ENCODE data around the gene AMN. TPM values are rescaled to one million over a fixed set of nuclear protein-coding genes. Genes with fewer than 3 reads are reported as not detected.
"Not testable (repeated sequence)": the region's sequence is repeated elsewhere in the genome, so short reads cannot be mapped to it uniquely, and the experiment has no call there.

AMN gene
- total RNA-seq, 1 experiment from 2014 or later: not detected

DNA sequence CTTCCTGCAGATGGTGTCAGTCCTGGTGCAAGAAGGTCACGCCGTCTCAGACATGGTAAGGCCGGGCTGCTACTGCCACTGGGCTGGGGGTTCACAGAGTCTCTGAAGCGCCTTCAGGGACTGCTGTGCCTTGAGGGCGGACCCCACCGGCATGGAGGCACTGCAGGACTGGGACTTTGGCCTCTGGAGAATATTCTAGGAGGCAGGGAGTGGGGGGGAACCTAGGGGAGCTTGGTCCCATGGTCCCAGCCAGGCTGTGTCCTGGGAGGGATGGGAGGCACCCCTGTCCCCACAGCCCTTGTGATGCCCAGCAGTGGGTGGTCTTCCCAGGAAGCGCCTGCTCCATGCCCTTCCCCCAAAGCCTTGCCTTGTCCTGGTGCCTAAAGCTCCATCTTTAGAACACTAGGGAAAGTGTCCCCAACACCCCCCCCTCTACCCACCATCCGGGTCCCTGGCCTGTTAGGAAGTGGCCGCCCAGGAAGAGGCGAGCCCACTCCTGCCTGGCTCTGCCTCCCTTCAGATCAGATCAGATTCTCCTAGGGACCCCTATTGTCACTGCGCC is 1.5 kb downstream of the AMN start:
- Mint-ChIP-seq H3K27me3 (ENCODE audit: insufficient read depth, unreplicated experiment) (no peaks in the 10 kb centered on the region), H3K27ac (ENCODE audit: low read depth, unreplicated experiment) (no peak overlapping the region), H3K4me3 (ENCODE audit: unreplicated experiment) (no peak overlapping the region), H3K4me1 (ENCODE audit: insufficient read depth, unreplicated experiment) (peaks cover 6% of the 10 kb centered on the region), H3K36me3 (ENCODE audit: insufficient read depth, unreplicated experiment) (no peaks in the 10 kb centered on the region), H3K9me3 (ENCODE audit: unreplicated experiment) (no peaks in the 10 kb centered on the region)
- DNase-seq (ENCODE audit: unreplicated experiment): no peak
- ChIA-PET POLR2A (no interaction called here), CTCF (no interaction called here)
- intact Hi-C loops (cut with micrococcal nuclease): no loop called here
- BruUV-seq (replicated peaks): no TSS peak
- TF ChIP-seq, protein P1, sequence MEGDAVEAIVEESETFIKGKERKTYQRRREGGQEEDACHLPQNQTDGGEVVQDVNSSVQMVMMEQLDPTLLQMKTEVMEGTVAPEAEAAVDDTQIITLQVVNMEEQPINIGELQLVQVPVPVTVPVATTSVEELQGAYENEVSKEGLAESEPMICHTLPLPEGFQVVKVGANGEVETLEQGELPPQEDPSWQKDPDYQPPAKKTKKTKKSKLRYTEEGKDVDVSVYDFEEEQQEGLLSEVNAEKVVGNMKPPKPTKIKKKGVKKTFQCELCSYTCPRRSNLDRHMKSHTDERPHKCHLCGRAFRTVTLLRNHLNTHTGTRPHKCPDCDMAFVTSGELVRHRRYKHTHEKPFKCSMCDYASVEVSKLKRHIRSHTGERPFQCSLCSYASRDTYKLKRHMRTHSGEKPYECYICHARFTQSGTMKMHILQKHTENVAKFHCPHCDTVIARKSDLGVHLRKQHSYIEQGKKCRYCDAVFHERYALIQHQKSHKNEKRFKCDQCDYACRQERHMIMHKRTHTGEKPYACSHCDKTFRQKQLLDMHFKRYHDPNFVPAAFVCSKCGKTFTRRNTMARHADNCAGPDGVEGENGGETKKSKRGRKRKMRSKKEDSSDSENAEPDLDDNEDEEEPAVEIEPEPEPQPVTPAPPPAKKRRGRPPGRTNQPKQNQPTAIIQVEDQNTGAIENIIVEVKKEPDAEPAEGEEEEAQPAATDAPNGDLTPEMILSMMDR (IDR thresholded peaks at IDR 0.05; ENCODE audit: unreplicated experiment): no peak

DNA sequence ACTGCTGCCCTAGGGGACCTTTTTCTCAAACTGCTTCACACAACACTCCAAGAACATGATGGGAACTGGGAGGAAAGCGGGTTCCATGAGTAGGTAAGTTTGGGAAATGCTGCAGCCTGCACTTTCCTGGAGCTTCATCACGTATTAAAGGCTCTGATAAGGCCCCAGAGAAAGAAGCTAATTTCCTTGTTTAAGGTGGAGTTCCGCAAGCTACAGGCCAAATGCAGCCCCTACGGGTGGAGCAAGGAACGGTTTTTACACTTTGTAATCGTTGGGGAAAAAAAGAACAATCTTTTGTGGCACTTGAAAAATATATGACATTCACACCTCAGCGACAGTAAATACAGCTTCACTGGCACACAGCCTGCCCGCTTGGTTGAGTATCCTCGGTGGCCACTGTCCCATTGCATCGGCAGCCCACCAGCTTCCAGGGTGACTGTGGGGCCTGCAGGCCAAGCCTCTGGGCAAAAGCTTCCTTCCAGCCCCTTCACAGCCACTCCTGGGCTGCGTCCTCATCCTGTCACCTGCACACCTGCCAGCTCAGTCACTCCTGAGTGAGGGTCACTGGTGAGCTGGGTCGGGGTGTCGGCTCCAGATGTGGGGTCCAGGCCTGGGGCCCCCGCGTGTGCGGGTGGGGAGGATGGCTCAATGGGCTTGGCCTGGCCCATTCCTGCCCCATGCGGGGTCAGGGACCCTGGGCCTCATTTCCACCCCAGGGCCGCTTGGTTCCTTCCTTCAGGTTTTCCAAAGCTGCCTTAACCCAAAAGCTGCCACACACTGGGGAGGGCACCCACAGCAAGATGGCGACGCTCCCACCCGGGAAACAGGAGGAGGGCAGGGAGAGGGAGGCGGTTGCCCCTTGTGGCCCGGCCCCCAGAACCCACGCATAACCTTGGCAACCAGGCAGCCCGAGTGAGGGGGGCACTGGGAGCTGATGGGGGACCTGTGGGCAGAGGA is 2.4 kb downstream of the AMN start:
- Mint-ChIP-seq H3K9me3 (ENCODE audit: unreplicated experiment) (no peaks in the 10 kb centered on the region), H3K4me3 (ENCODE audit: unreplicated experiment) (no peak overlapping the region), H3K27ac (ENCODE audit: low read depth, unreplicated experiment) (no peak overlapping the region), H3K4me1 (ENCODE audit: insufficient read depth, unreplicated experiment) (peaks cover 6% of the 10 kb centered on the region), H3K36me3 (ENCODE audit: insufficient read depth, unreplicated experiment) (no peaks in the 10 kb centered on the region), H3K27me3 (ENCODE audit: insufficient read depth, unreplicated experiment) (no peaks in the 10 kb centered on the region)
- DNase-seq (ENCODE audit: unreplicated experiment): no peak
- ChIA-PET CTCF (no interaction called here), POLR2A (no interaction called here)
- intact Hi-C loops (cut with micrococcal nuclease): no loop called here
- BruUV-seq (replicated peaks): no TSS peak
- TF ChIP-seq, protein P1 (IDR thresholded peaks at IDR 0.05; ENCODE audit: unreplicated experiment): no peak

DNA sequence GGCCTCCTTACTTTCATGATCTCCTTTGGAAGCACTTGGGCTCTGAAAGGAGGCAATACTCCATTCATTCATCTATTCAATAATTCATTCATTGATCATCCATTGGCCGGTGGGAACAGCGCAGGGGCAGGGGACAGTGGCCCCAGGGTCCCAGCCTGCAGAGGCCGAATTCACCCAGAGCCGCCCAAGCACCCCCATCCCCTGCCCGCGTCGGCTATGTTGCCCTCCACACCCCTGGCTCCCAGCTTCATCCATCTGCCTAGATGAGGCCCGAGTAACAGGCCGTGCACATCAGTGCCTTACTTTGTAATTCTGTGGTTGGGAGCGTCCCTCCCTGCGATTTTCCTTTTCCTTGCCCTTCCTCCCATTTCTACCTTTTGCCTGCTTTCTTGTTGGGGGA is 3.2 kb downstream of the AMN start:
- POLR2A ChIA-PET: no interaction called here

DNA sequence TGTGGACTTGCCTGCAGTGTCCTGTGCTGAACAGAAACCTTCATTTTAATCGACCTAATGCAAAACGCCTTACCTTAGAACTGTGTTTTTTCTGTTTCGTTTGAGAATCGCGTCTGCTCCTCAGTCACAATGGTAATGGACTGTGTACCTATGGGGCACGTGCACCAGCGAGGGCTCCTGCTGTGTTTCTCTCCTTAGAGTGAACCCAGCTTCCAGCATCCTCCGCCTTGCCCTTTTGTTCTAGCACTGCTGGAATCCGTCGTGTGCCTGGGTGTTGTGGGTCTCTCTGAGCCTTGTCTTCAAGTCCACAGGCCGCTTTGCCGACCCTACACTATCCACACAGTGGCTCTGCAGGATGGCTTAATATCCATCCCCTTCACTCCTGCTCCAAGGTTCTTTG is 3.6 kb downstream of the AMN start:
- Mint-ChIP-seq H3K9me3 (ENCODE audit: unreplicated experiment) (no peaks in the 10 kb centered on the region), H3K4me1 (ENCODE audit: insufficient read depth, unreplicated experiment) (peaks cover 6% of the 10 kb centered on the region), H3K4me3 (ENCODE audit: unreplicated experiment) (no peak overlapping the region), H3K27ac (ENCODE audit: low read depth, unreplicated experiment) (no peak overlapping the region), H3K36me3 (ENCODE audit: insufficient read depth, unreplicated experiment) (no peaks in the 10 kb centered on the region), H3K27me3 (ENCODE audit: insufficient read depth, unreplicated experiment) (no peaks in the 10 kb centered on the region)
- BruUV-seq (replicated peaks): no TSS peak
- ChIA-PET POLR2A (no interaction called here), CTCF (interaction anchor here (0.6 kb wide), 1 partner anchor 201 kb away, joined by 3 read pairs; no protein-coding TSS in a partner anchor)
- TF ChIP-seq, protein P1 (IDR thresholded peaks at IDR 0.05; ENCODE audit: unreplicated experiment): no peak
- DNase-seq (ENCODE audit: unreplicated experiment): no peak
- intact Hi-C loops (cut with micrococcal nuclease): no loop called here

More for the DNA sequence above, 3.2 kb downstream of the AMN start:
- H3K4me1 Mint-ChIP-seq (ENCODE audit: insufficient read depth, unreplicated experiment): peaks cover 6% of the 10 kb centered on the region
- CTCF ChIA-PET: interaction anchor here (0.6 kb wide), 1 partner anchor 201 kb away, joined by 3 read pairs; no protein-coding TSS in a partner anchor
- TF ChIP-seq, protein P1 (IDR thresholded peaks at IDR 0.05; ENCODE audit: unreplicated experiment): no peak
- no TSS peak for BruUV-seq (replicated peaks)
- intact Hi-C loops (cut with micrococcal nuclease): no loop called here
- no peak overlapping the region for H3K27ac Mint-ChIP-seq (ENCODE audit: low read depth, unreplicated experiment)
- H3K36me3 Mint-ChIP-seq (ENCODE audit: insufficient read depth, unreplicated experiment): no peaks in the 10 kb centered on the region
- DNase-seq (ENCODE audit: unreplicated experiment): no peak
- H3K4me3 Mint-ChIP-seq (ENCODE audit: unreplicated experiment): no peak overlapping the region
- H3K9me3 Mint-ChIP-seq (ENCODE audit: unreplicated experiment): no peaks in the 10 kb centered on the region
- H3K27me3 Mint-ChIP-seq (ENCODE audit: insufficient read depth, unreplicated experiment): no peaks in the 10 kb centered on the region

- BruUV-seq (replicated peaks); intact Hi-C loops (cut with micrococcal nuclease): not testable (repeated sequence)
- POLR2A ChIA-PET: interaction anchor here (1.0 kb wide), 1 partner anchor 13 kb away, joined by 3 read pairs; no protein-coding TSS in a partner anchor
Observed at GRCh38 chr14:102926840-102927239, 4.4 kb downstream of the AMN start.

More at GRCh38 chr14:102926840-102927239, 4.4 kb downstream of the AMN start:
- H3K27me3 Mint-ChIP-seq (ENCODE audit: insufficient read depth, unreplicated experiment); CTCF ChIA-PET; H3K9me3 Mint-ChIP-seq (ENCODE audit: unreplicated experiment); H3K4me3 Mint-ChIP-seq (ENCODE audit: unreplicated experiment); DNase-seq (ENCODE audit: unreplicated experiment); H3K27ac Mint-ChIP-seq (ENCODE audit: low read depth, unreplicated experiment); H3K36me3 Mint-ChIP-seq (ENCODE audit: insufficient read depth, unreplicated experiment): not testable (repeated sequence)
- peaks cover 12% of the 10 kb centered on the region for H3K4me1 Mint-ChIP-seq (ENCODE audit: insufficient read depth, unreplicated experiment)

Measured in MCF 10A (cell line).